MM.1S (cell line): ENCODE data around the gene CNPY1.

Experiments used
- DNase-seq: peaks from one replicate; pipeline ENCODE4 v3.0.0-alpha.2; 2015
- H2AFZ ChIP-seq: fragments of 300-600 bp; sonication (generic); 2 replicates; pipeline ENCODE4 v1.6.0; 2016; ENCODE audit warnings: antibody characterized with exemption, low read length
- H3F3A ChIP-seq: fragments of 300-600 bp; sonication (generic); 2 replicates; pipeline ENCODE4 v1.6.1; 2016; ENCODE audit warnings: mild to moderate bottlenecking, antibody characterized with exemption, low read length, moderate library complexity, mixed read lengths; ENCODE audit not compliant: insufficient read depth
- H3K27ac ChIP-seq: fragments of 300-600 bp; sonication (generic); 2 replicates; pipeline ENCODE4 v1.5.1; 2016; ENCODE audit warnings: mild to moderate bottlenecking, low read length
- H3K27me3 ChIP-seq: fragments of 300-600 bp; sonication (generic); replicated peaks from 2 replicates; pipeline ENCODE4 v1.6.0; 2016; ENCODE audit warnings: low read length; ENCODE audit not compliant: insufficient read depth
- H3K36me3 ChIP-seq: fragments of 300-600 bp; sonication (generic); replicated peaks from 2 replicates; pipeline ENCODE4 v1.6.1; 2016; ENCODE audit warnings: mild to moderate bottlenecking, low read length, mixed read lengths; ENCODE audit not compliant: insufficient read depth
- H3K4me1 ChIP-seq: fragments of 300-600 bp; sonication (generic); 2 replicates; pipeline ENCODE4 v1.6.1; 2016; ENCODE audit warnings: low read length, mixed read lengths
- H3K4me2 ChIP-seq: fragments of 300-600 bp; sonication (generic); 2 replicates; pipeline ENCODE4 v1.6.0; 2016; ENCODE audit warnings: low read depth, low read length
- H3K4me3 ChIP-seq: fragments of 300-600 bp; sonication (generic); 2 replicates; pipeline ENCODE4 v1.5.1; 2016; ENCODE audit warnings: low read length, mixed read lengths
- H3K79me2 ChIP-seq: fragments of 300-600 bp; sonication (generic); 2 replicates; pipeline ENCODE4 v1.6.1; 2016; ENCODE audit warnings: mixed run types, low read length, mixed read lengths
- H3K9ac ChIP-seq: fragments of 300-600 bp; sonication (generic); 2 replicates; pipeline ENCODE4 v1.6.1; 2016; ENCODE audit warnings: low read length, mixed read lengths
- H3K9me2 ChIP-seq: fragments of 300-600 bp; sonication (generic); replicated peaks from 2 replicates; pipeline ENCODE4 v1.6.1; 2016; ENCODE audit warnings: mild to moderate bottlenecking, low read length, mixed read lengths; ENCODE audit not compliant: insufficient read depth
- H3K9me3 ChIP-seq: fragments of 300-600 bp; sonication (generic); replicated peaks from 2 replicates; pipeline ENCODE4 v1.6.1; 2016; ENCODE audit warnings: mild to moderate bottlenecking, low read length, mixed read lengths; ENCODE audit not compliant: insufficient read depth
- H4K20me1 ChIP-seq: fragments of 300-600 bp; sonication (generic); 2 replicates; pipeline ENCODE4 v1.6.1; 2016; ENCODE audit warnings: mild to moderate bottlenecking, low read length, moderate library complexity, mixed read lengths; ENCODE audit not compliant: insufficient read depth
- CTCF ChIP-seq: fragments of 300-600 bp; sonication (generic); IDR thresholded peaks from 2 replicates; pipeline ENCODE4 v1.5.1; 2016; ENCODE audit warnings: antibody characterized with exemption, low read length, mixed read lengths
- EZH2 ChIP-seq: fragments of 300-600 bp; sonication (generic); optimal IDR thresholded peaks from 2 replicates; pipeline ENCODE3; 2017; ENCODE audit warnings: low read depth, mild to moderate bottlenecking, antibody characterized with exemption, low read length, mixed read lengths
- EZH2phosphoT487 ChIP-seq: fragments of 300-600 bp; sonication (generic); IDR thresholded peaks from 2 replicates; pipeline ENCODE4 v1.6.1; 2018; ENCODE audit warnings: antibody characterized with exemption, low read length

The CNPY1 gene

GRCh38 chr7:155544485-155544884 is 1.9 kb downstream of the CNPY1 start:
- Histone ChIP-seq H3K4me1 (no peaks in the 10 kb centered on the region), H3K4me3 (no peak overlapping the region), H3F3A (no peaks in the 10 kb centered on the region), H3K9me2 (no peaks in the 10 kb centered on the region), H3K79me2 (no peaks in the 10 kb centered on the region), H3K9ac (no peak overlapping the region), H3K4me2 (no peak overlapping the region), H4K20me1 (no peaks in the 10 kb centered on the region), H3K27me3 (peaks cover 100% of the 10 kb centered on the region), H3K9me3 (no peaks in the 10 kb centered on the region), H2AFZ (no peak overlapping the region), H3K36me3 (no peaks in the 10 kb centered on the region), H3K27ac (no peak overlapping the region)
- DNase-seq, result no peak
- no peak for TF ChIP-seq EZH2phosphoT487
- TF ChIP-seq CTCF, result no peak
- TF ChIP-seq EZH2, result no peak

DNA sequence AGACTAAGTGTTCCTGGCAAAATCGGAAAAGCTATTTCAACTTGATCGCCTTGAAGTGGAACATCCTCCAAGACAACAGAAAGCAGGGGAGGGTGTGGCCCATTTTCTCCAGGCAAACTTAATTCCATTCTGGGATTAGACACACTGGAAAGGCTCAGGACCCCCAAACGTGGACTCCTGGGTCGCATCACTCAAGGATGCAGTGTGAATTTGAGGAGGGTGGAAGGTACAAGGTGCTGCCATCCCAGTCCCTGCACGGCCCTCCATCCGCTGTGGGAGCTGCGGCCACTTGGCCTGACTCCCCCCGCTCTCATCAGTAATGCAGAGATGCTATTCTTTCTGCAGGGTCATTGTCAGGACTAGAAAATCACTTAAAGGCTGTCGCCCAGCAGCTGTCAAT is 2.4 kb downstream of the CNPY1 start:
- Histone ChIP-seq H4K20me1 (no peaks in the 10 kb centered on the region), H3K4me3 (no peak overlapping the region), H3K36me3 (no peaks in the 10 kb centered on the region), H3F3A (no peaks in the 10 kb centered on the region), H3K4me2 (no peak overlapping the region), H3K9me3 (no peaks in the 10 kb centered on the region), H3K27ac (no peak overlapping the region), H2AFZ (no peak overlapping the region), H3K9ac (no peak overlapping the region), H3K27me3 (peaks cover 99% of the 10 kb centered on the region), H3K9me2 (no peaks in the 10 kb centered on the region), H3K4me1 (no peaks in the 10 kb centered on the region), H3K79me2 (no peaks in the 10 kb centered on the region)
- DNase-seq, result no peak
- TF ChIP-seq CTCF (no peak), EZH2phosphoT487 (no peak), EZH2 (no peak)

DNA sequence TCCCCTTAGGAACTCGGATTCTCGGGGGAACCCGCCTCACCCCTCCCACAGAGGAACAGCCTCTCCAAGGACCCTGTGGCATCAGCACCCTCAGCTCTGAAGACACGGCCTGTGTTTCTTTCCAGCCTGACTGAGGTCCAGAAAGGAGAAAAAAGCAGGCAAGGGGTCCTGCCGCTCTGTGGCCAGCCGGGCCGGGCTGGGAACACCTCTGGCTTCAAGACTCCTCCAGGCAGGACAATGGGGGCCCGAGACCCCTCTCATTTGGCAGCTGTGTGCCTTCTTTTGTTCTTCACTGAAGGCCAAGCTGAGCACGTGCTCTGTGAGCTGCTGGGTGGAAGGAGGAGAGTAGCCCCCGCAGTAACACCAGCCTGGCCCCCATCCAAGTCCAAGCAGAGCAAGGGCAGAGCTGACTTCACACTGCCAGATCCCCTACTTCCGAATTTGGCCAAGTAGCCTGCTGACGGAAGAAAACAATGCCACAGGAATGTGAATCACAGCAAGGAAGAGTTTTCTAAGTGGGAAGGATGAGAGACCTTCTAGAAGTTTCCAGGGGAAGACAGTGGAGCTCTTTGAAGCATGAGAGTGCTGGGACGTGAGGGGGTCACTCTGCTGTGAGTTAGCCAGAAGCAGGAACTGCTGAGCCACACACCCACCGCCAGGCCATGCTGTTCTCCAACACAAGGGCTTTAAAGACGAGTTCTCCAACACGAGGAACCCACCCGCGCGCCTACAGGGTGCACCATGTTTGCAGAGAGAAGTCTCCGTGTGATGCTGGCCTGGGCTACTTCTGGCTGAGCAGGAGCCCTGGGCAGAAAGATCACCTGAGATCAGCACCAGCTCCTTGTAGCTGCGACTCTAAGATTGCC is 3.1 kb downstream of the CNPY1 start:
- H3K9ac ChIP-seq, result no peak overlapping the region
- H4K20me1 ChIP-seq, result no peaks in the 10 kb centered on the region
- H3K27me3 ChIP-seq, result peaks cover 94% of the 10 kb centered on the region
- H3K27ac ChIP-seq, result no peak overlapping the region
- no peak for DNase-seq
- no peaks in the 10 kb centered on the region for H3F3A ChIP-seq
- H2AFZ ChIP-seq, result no peak overlapping the region
- no peaks in the 10 kb centered on the region for H3K4me1 ChIP-seq
- H3K9me2 ChIP-seq, result no peaks in the 10 kb centered on the region
- no peaks in the 10 kb centered on the region for H3K9me3 ChIP-seq
- no peak overlapping the region for H3K4me3 ChIP-seq
- TF ChIP-seq CTCF (no peak), EZH2phosphoT487 (no peak), EZH2 (no peak)
- H3K79me2 ChIP-seq, result no peaks in the 10 kb centered on the region
- no peaks in the 10 kb centered on the region for H3K36me3 ChIP-seq
- no peak overlapping the region for H3K4me2 ChIP-seq
